Esophagus muscularis mucosa (tissue), 4 donors: ENCODE measurements around the gene SLC24A4. TPM values are rescaled to one million over a fixed set of nuclear protein-coding genes. Genes with fewer than 3 reads are reported as not detected.

Experiments used
- DNase-seq: peaks from one replicate; pipeline ENCODE4 v3.0.0-alpha.2; 2017; ENCODE audit errors: extremely low spot score
- H3K27ac ChIP-seq, 4 donors: fragments of 200-600 bp; sonication (generic); replicated peaks in 1 of 4; 1 replicate in 3 of 4; 2 replicates in 1 of 4; pipeline ENCODE4 v1.5.1; 2016 to 2019; ENCODE audit warnings: mild to moderate bottlenecking in 1 of 4
- H3K27me3 ChIP-seq, 4 donors: fragments of 200-600 bp; sonication (generic); one replicate each; pipeline versions ENCODE4 v1.5.1 to v1.6.0; 2016 to 2019
- H3K36me3 ChIP-seq, 4 donors: fragments of 200-600 bp; sonication (generic); one replicate each; pipeline ENCODE4 v1.5.1; 2016 to 2019
- H3K4me1 ChIP-seq, 4 donors: fragments of 200-600 bp; sonication (generic); one replicate each; pipeline ENCODE4 v1.5.1; 2016 to 2019
- H3K4me3 ChIP-seq, 4 donors: fragments of 200-600 bp; sonication (generic); 1 replicate in 2 of 4; 2 replicates in 2 of 4; pipeline ENCODE4 v1.5.1; 2016 to 2019; ENCODE audit warnings: mild to moderate bottlenecking in 4 of 4, moderate library complexity in 1 of 4
- H3K9me3 ChIP-seq, 4 donors: fragments of 200-600 bp; sonication (generic); 1 replicate in 3 of 4; 2 replicates in 1 of 4; pipeline ENCODE4 v1.5.1; 2016 to 2019
- EP300 ChIP-seq: sonication (generic); formaldehyde crosslinking; IDR thresholded peaks from one replicate; pipeline ENCODE4 v1.6.1; 2017; ENCODE audit warnings: antibody characterized with exemption
- POLR2A ChIP-seq: fragments of 450-650 bp; IDR thresholded peaks from one replicate; pipeline ENCODE4 v1.6.1; 2017; ENCODE audit warnings: antibody characterized with exemption, moderate library complexity, mild to moderate bottlenecking, low read depth
- POLR2AphosphoS5 ChIP-seq, 2 donors: sonication (generic); formaldehyde crosslinking; IDR thresholded peaks; one replicate each; pipeline ENCODE4 v1.6.1; 2017; ENCODE audit warnings: antibody characterized with exemption in 2 of 2
- WGBS: methylation state at CpG from one replicate; pipeline ENCODE4 v1.1.5; 2018; 5-methylcytosine and 5-hydroxymethylcytosine counted together
- intact Hi-C: fragments of 100-400 bp; cut with DNase I; formaldehyde crosslinking; loops from one replicate; pipeline ENCODE4 v1.15.1; 2023
- total RNA-seq, 4 donors: library from RNA; depleted of rRNA; stranded (reverse); fragments of >200 nt; gene quantifications; one replicate each; pipeline versions ENCODE4 v1.1.0 to v1.2.1, GENCODE V29; 2016
- TF ChIP-seq, protein P1 (sequence below), 3 experiments: fragments of 200-600 bp in 2 of 3; fragments of 450-650 bp in 1 of 3; sonication (generic) in 2 of 3; IDR thresholded peaks; one replicate each; pipeline ENCODE4 v1.5.1; 2017 to 2019; ENCODE audit warnings: antibody characterized with exemption in 3 of 3, mild to moderate bottlenecking in 2 of 3, moderate library complexity in 1 of 3

SLC24A4 gene
- total RNA-seq, 4 donors from 2014 or later = 1.7 to 2.9 (median 2.1) TPM

DNA sequence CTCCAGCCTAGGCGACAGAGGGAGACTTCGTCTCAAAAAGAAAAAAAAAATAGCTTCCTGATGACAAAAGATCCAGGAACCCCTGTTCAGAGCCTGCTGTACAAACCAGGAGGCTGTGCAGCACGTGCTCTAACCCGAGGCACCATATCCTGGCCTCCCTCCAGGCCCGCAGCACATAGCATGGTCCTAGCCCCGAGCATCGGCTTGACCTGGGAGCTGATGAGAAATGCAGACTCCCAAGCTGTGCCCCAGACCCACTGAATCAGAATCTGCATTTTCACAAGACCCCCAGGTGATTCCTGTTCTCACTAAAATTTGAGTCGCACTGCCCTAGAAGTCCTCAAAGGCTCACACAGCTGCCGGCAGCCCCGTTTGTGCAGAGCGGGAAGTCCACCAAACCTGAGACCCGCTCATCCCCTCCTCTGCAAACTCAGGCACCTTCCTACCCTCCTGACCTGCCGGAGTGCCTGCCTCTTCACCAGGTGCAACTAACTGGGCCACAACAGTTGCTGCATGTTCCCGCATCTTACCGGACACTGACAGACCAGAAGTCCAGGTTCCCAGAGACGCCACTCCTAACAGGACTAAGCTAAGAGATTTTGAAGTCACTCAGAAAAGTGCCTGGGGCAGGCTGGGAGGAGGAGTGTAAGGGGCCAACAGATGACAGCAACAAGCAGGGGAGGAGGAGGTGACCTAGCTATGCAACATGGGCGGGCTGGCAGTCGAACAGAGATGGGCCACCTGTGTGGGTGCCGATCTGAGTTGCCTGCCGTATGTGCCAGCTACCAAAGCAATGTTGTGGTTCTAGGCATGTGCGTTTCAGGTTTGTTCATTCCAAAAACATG, 166.7 kb downstream of the SLC24A4 start:
- Histone ChIP-seq H3K4me1 (peaks cover 0 to 12% (median 9%) of the 10 kb centered on the region in 4 donors), H3K36me3 (no peaks in the 10 kb centered on the region), H3K4me3 (no peak overlapping the region), H3K27me3 (no peaks in the 10 kb centered on the region), H3K27ac (peak overlapping the region in 3 of 4 donors; percentile 7 to 35 (median 30)), H3K9me3 (no peaks in the 10 kb centered on the region)
- TF ChIP-seq EP300 (no peak), POLR2AphosphoS5 (IDR thresholded peaks at IDR 0.05) (no peak), POLR2A (no peak)
- TF ChIP-seq, protein P1, sequence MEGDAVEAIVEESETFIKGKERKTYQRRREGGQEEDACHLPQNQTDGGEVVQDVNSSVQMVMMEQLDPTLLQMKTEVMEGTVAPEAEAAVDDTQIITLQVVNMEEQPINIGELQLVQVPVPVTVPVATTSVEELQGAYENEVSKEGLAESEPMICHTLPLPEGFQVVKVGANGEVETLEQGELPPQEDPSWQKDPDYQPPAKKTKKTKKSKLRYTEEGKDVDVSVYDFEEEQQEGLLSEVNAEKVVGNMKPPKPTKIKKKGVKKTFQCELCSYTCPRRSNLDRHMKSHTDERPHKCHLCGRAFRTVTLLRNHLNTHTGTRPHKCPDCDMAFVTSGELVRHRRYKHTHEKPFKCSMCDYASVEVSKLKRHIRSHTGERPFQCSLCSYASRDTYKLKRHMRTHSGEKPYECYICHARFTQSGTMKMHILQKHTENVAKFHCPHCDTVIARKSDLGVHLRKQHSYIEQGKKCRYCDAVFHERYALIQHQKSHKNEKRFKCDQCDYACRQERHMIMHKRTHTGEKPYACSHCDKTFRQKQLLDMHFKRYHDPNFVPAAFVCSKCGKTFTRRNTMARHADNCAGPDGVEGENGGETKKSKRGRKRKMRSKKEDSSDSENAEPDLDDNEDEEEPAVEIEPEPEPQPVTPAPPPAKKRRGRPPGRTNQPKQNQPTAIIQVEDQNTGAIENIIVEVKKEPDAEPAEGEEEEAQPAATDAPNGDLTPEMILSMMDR (IDR thresholded peaks at IDR 0.05) = no peak
- intact Hi-C loops = no loop called here
- WGBS = 91% methylated on average over 17 of the region's 21 CpGs
- no peak for DNase-seq

DNA sequence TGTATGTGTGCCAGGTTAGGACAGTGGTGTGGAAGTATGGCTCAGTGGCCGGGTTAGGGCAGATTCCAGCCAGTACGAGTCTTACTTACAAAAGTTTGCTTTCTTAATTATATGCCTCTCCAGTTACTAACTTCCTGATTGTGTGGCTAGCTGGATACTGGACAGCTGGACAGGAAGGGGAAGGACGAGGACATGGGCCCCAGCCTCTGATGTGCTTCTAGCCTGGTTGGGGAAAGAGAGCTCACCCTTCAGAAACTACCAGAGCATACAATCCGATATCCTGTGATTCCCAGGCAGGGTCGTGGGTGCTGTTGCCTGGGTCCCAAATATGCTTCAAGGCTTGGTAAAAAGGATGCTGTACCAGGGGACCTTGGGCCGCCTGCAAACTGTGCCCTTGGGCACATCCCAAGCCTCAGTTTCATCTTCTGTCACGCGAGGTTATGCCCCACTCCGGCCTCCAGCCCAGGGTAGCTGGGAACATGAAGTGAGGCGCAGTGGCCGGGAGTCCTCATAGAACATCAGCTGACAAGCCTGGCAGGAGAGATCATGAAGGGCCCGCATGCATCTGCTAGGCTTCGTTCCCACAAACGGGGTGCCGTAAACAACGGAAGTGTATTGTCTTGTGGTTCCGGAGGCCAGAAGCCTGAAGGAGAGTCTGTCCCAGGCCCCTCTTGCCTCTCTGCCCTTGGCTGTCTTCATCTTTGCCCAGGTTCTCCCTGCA, 167.4 kb downstream of the SLC24A4 start:
- WGBS = 72% methylated on average over 17 of the region's 17 CpGs
- H3K9me3 ChIP-seq = no peaks in the 10 kb centered on the region
- H3K27me3 ChIP-seq = no peaks in the 10 kb centered on the region
- peaks cover 0 to 12% (median 9%) of the 10 kb centered on the region in 4 donors for H3K4me1 ChIP-seq
- no peak overlapping the region for H3K4me3 ChIP-seq
- no peak for TF ChIP-seq POLR2AphosphoS5 (IDR thresholded peaks at IDR 0.05)
- TF ChIP-seq, protein P1 (IDR thresholded peaks at IDR 0.05) = no peak
- TF ChIP-seq POLR2A = no peak
- TF ChIP-seq EP300 = no peak
- DNase-seq = no peak
- H3K27ac ChIP-seq = peak overlapping the region; percentile 7 to 30 (median 14)
- intact Hi-C loops = no loop called here
- H3K36me3 ChIP-seq = no peaks in the 10 kb centered on the region

DNA sequence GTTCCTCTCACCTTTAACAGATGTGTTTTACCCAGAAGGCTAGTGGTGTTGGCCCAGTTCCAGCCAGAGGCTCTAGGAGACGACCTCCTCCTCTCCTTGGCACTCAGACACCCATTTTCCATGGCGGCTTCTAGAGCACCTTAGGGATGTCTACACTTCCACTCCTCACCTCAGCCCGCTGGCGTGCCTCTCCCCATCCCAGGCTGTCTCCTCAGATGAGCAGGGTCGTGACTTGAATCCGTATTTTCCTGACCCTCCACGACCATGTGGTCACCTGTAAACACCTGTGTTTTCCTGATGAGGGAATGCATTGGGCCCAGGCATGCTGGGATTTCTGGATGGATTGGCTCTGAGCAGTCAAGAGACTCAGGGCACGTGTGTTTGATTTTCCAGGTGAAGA, 168.8 kb downstream of the SLC24A4 start:
- intact Hi-C loops = no loop called here

DNA sequence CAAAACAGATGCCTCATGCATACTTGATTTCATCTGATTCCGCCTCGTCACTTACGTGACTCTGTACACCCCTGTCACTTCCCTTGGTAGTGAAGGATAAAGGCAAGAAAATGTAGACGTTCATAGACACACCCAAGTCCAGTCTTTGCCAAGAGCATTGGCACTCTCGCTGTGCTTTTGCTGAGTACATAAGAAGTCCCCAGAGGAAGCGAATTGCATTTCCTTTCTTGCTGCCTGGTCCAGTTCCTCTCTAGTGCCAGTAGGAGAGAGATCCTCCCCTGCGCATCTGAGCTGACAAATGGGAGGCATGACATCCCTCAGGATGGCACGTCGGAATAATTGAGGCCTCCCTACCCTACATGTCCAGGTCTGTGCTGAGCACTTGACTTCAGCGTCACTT, 169.3 kb downstream of the SLC24A4 start:
- DNase-seq = no peak
- Histone ChIP-seq H3K27ac (peak overlapping the region in 1 of 4 donors; percentile 25), H3K27me3 (no peaks in the 10 kb centered on the region), H3K9me3 (no peaks in the 10 kb centered on the region), H3K4me3 (no peak overlapping the region), H3K4me1 (peaks cover 0 to 12% (median 5%) of the 10 kb centered on the region in 4 donors), H3K36me3 (no peaks in the 10 kb centered on the region)
- WGBS = 88% methylated on average over 9 of the region's 10 CpGs
- intact Hi-C loops = no loop called here
- TF ChIP-seq POLR2A (no peak), POLR2AphosphoS5 (IDR thresholded peaks at IDR 0.05) (peak in 1 of 2 donors; percentile 38)
- TF ChIP-seq, protein P1 (IDR thresholded peaks at IDR 0.05) = no peak

More for the DNA sequence above, 168.8 kb downstream of the SLC24A4 start:
- Histone ChIP-seq H3K27me3 (no peaks in the 10 kb centered on the region), H3K4me3 (no peak overlapping the region), H3K4me1 (peaks cover 0 to 12% (median 7%) of the 10 kb centered on the region in 4 donors), H3K36me3 (no peaks in the 10 kb centered on the region), H3K9me3 (no peaks in the 10 kb centered on the region), H3K27ac (peak overlapping the region in 1 of 4 donors; percentile 25)
- WGBS = 87% methylated on average over 8 of the region's 8 CpGs
- DNase-seq = no peak
- TF ChIP-seq, protein P1 (IDR thresholded peaks at IDR 0.05) = no peak
